Spleen (tissue), 11 donors: ENCODE measurements around the gene TIRAP. TPM values are rescaled to one million over a fixed set of nuclear protein-coding genes. Genes with fewer than 3 reads are reported as not detected.

Experiments
- DNase-seq: peaks from one replicate; pipeline ENCODE4 v3.0.0-alpha.2; 2020
- H3K27ac ChIP-seq, 8 donors: fragments of 200-600 bp; sonication (generic) in 7 of 8; 1 replicate in 4 of 8; 2 replicates in 4 of 8; pipeline versions ENCODE4 v1.5.0 to v1.8.0; 2016 to 2021; ENCODE audit warnings: inconsistent platforms in 4 of 8, mild to moderate bottlenecking in 4 of 8, moderate library complexity in 1 of 8
- H3K27me3 ChIP-seq, 7 donors: fragments of 200-600 bp; sonication (generic) in 6 of 7; replicated peaks in 1 of 7; 1 replicate in 4 of 7; 2 replicates in 3 of 7; pipeline versions ENCODE4 v1.5.0 to v1.8.0; 2016 to 2021; ENCODE audit warnings: inconsistent platforms in 3 of 7, mild to moderate bottlenecking in 1 of 7
- H3K36me3 ChIP-seq, 6 donors: fragments of 200-600 bp; sonication (generic) in 5 of 6; 1 replicate in 4 of 6; 2 replicates in 2 of 6; pipeline versions ENCODE4 v1.5.0 to v1.8.0; 2016 to 2021; ENCODE audit warnings: inconsistent platforms in 2 of 6
- H3K4me1 ChIP-seq, 6 donors: fragments of 200-600 bp; sonication (generic) in 5 of 6; 1 replicate in 3 of 6; 2 replicates in 3 of 6; pipeline versions ENCODE4 v1.5.0 to v1.8.0; 2016 to 2021; ENCODE audit warnings: inconsistent platforms in 3 of 6
- H3K4me3 ChIP-seq, 8 donors: fragments of 200-600 bp; sonication (generic) in 7 of 8; 1 replicate in 4 of 8; 2 replicates in 4 of 8; pipeline versions ENCODE4 v1.5.0 to v1.8.0; 2016 to 2021; ENCODE audit warnings: inconsistent platforms in 4 of 8, mild to moderate bottlenecking in 4 of 8, moderate library complexity in 2 of 8
- H3K9me3 ChIP-seq, 8 donors: fragments of 200-600 bp; sonication (generic) in 7 of 8; 1 replicate in 4 of 8; 2 replicates in 4 of 8; pipeline versions ENCODE4 v1.5.0 to v1.8.0; 2016 to 2021; ENCODE audit warnings: inconsistent platforms in 4 of 8
- POLR2A ChIP-seq, 3 donors: fragments of 450-650 bp; IDR thresholded peaks; one replicate each; pipeline ENCODE4 v1.5.1; 2017; ENCODE audit warnings: antibody characterized with exemption in 3 of 3, mild to moderate bottlenecking in 1 of 3
- POLR2AphosphoS5 ChIP-seq, 3 donors: sonication (generic); formaldehyde crosslinking; IDR thresholded peaks; one replicate each; pipeline ENCODE4 v1.5.1; 2017; ENCODE audit warnings: antibody characterized with exemption in 3 of 3
- WGBS, 5 donors: extraction: QIAGEN DNeasy Blood & Tissue Kit in 3 of 5; methylation state at CpG; one replicate each; pipeline versions ENCODE4 v1.1.5 to v1.1.7; 2013 to 2018; 5-methylcytosine and 5-hydroxymethylcytosine counted together
- intact Hi-C: fragments of 100-400 bp; cut with DNase I; formaldehyde crosslinking; loops from one replicate; pipeline ENCODE4 v1.15.0; 2023; ENCODE audit warnings: low total_unique reads
- polyA plus RNA-seq, 3 donors: library from polyadenylated mRNA; stranded (reverse); fragments of 200-250 nt; gene quantifications; one replicate each; pipeline ENCODE4 v1.2.1, GENCODE V29; 2013
- total RNA-seq, 7 donors: library from RNA; depleted of rRNA in 3 of 7; stranded (reverse); fragments of >200 nt in 3 of 7; fragmentation: NEBNext Ultra II Directional in 4 of 7; extraction: Animal tissue kit (Norgen Biotek cat#: 25700) in 4 of 7; gene quantifications; one replicate each; pipeline versions ENCODE4 v1.1.0 to v1.2.1, GENCODE V29; 2016 to 2021
- TF ChIP-seq, protein P1 (sequence below), 11 experiments: fragments of 200-600 bp in 7 of 11; fragments of 450-650 bp in 4 of 11; sonication (generic) in 4 of 11; IDR thresholded peaks in 8 of 11; conservative IDR thresholded peaks in 3 of 11; 1 replicate in 7 of 11; 2 replicates in 4 of 11; pipeline versions ENCODE4 v1.4.0 to v1.8.0; 2016 to 2021; ENCODE audit warnings: antibody characterized with exemption in 11 of 11, inconsistent platforms in 4 of 11, mild to moderate bottlenecking in 1 of 11
- donor health status: healthy with polysubstance abuse.
- donor health status: DM: no; HTN: no; CAD: no; lungs with moderate emphysema.
- donor health status: DM: no; HTN: no; CAD: no.
- donor health status: Bipolar disorder and iron deficiency.
- donor health status: healthy.
- donor health status: DM: no; HTN: no; CAD: no.
- donor health status: DM: yes; HTN: yes; CAD: no.

The TIRAP gene
- total and polyA plus RNA-seq, 10 donors: 2.6 to 23.5 (median 17.1) TPM

- no peaks in the 10 kb centered on the region for H3K9me3 ChIP-seq
- H3K36me3 ChIP-seq: peaks cover 13 to 62% (median 48%) of the 10 kb centered on the region in 6 donors
- WGBS, 5 donors: 0 to 1% (median 1%) methylated on average over 23 of the region's 23 CpGs
- H3K4me1 ChIP-seq: peaks cover 11 to 44% (median 31%) of the 10 kb centered on the region in 6 donors
- DNase-seq: no peak
- peak overlapping the region; percentile 86 to 97 (median 92) for H3K27ac ChIP-seq
- H3K27me3 ChIP-seq: no peaks in the 10 kb centered on the region
- intact Hi-C loops: loop anchor here (10.0 kb wide), 1 partner anchor 54 kb away; the partner anchor contains the start of genes FAM118B and RPUSD4
- TF ChIP-seq POLR2AphosphoS5 (IDR thresholded peaks at IDR 0.05): no peak
- TF ChIP-seq POLR2A (IDR thresholded peaks at IDR 0.05): no peak
- TF ChIP-seq, protein P1, sequence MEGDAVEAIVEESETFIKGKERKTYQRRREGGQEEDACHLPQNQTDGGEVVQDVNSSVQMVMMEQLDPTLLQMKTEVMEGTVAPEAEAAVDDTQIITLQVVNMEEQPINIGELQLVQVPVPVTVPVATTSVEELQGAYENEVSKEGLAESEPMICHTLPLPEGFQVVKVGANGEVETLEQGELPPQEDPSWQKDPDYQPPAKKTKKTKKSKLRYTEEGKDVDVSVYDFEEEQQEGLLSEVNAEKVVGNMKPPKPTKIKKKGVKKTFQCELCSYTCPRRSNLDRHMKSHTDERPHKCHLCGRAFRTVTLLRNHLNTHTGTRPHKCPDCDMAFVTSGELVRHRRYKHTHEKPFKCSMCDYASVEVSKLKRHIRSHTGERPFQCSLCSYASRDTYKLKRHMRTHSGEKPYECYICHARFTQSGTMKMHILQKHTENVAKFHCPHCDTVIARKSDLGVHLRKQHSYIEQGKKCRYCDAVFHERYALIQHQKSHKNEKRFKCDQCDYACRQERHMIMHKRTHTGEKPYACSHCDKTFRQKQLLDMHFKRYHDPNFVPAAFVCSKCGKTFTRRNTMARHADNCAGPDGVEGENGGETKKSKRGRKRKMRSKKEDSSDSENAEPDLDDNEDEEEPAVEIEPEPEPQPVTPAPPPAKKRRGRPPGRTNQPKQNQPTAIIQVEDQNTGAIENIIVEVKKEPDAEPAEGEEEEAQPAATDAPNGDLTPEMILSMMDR (IDR thresholded peaks at IDR 0.05 in 8 of 11, conservative IDR thresholded peaks at IDR 0.05 in 3 of 11): no peak
- peak overlapping the region; percentile 72 to 88 (median 78) for H3K4me3 ChIP-seq
Measured at GRCh38 chr11:126268361-126268707, 14.6 kb upstream of the TIRAP start.

- 0 to 1% (median 1%) methylated on average over 50 to 64 of the region's 64 CpGs for WGBS, 5 donors
- intact Hi-C loops: loop anchor here (10.0 kb wide), 1 partner anchor 54 kb away; the partner anchor contains the start of genes FAM118B and RPUSD4
- TF ChIP-seq POLR2A (IDR thresholded peaks at IDR 0.05): peak in 2 of 3 donors; percentile 23 to 49
- peak; percentile 95 to 98 (median 95) for TF ChIP-seq POLR2AphosphoS5 (IDR thresholded peaks at IDR 0.05)
- TF ChIP-seq, protein P1 (IDR thresholded peaks at IDR 0.05 in 8 of 11, conservative IDR thresholded peaks at IDR 0.05 in 3 of 11): peak in 2 of 11 experiments; percentile 34 to 36
- peak within 1 kb of the TSS; percentile 73 to 88 (median 78) for H3K4me3 ChIP-seq
- peak; percentile 100 for DNase-seq
- peak within 1 kb of the TSS; percentile 86 to 97 (median 92) for H3K27ac ChIP-seq
- peaks cover 11 to 62% (median 47%) of the 10 kb centered on the region in 6 donors for H3K36me3 ChIP-seq
- no peaks in the 10 kb centered on the region for H3K27me3 ChIP-seq
- peaks cover 11 to 44% (median 31%) of the 10 kb centered on the region in 6 donors for H3K4me1 ChIP-seq
- H3K9me3 ChIP-seq: no peaks in the 10 kb centered on the region
Measured at GRCh38 chr11:126268708-126269579, 13.9 kb upstream of the TIRAP start, which contains the start of the genes FOXRED1 and SRPRA. Gene FOXRED1 (plus strand): TSS chr11:126269154. CDS start chr11:126269207, 53 bp downstream. Gene SRPRA (minus strand): TSS chr11:126268895. CDS start chr11:126268804, 91 bp downstream.

DNA sequence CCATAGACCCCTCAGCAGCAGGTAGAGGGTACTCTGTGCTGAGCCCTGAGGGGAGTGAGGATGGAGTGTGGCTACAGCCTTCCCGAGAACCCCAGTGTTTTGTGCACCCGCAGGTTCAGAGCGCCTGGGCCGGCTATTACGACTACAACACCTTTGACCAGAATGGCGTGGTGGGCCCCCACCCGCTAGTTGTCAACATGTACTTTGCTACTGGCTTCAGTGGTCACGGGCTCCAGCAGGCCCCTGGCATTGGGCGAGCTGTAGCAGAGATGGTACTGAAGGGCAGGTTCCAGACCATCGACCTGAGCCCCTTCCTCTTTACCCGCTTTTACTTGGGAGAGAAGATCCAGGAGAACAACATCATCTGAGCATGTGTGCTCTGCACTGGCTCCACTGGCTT, 5.6 kb upstream of the TIRAP start:
- intact Hi-C loops: no loop called here
- no peak for DNase-seq

More for the DNA sequence above, 5.6 kb upstream of the TIRAP start:
- no peaks in the 10 kb centered on the region for H3K9me3 ChIP-seq
- peaks cover 0 to 62% (median 35%) of the 10 kb centered on the region in 6 donors for H3K36me3 ChIP-seq
- H3K27me3 ChIP-seq: no peaks in the 10 kb centered on the region
- no peak overlapping the region for H3K27ac ChIP-seq
- TF ChIP-seq, protein P1 (IDR thresholded peaks at IDR 0.05 in 8 of 11, conservative IDR thresholded peaks at IDR 0.05 in 3 of 11): no peak
- no peak for TF ChIP-seq POLR2AphosphoS5 (IDR thresholded peaks at IDR 0.05)
- TF ChIP-seq POLR2A (IDR thresholded peaks at IDR 0.05): no peak
- peaks cover 17 to 28% (median 22%) of the 10 kb centered on the region in 6 donors for H3K4me1 ChIP-seq
- WGBS, 5 donors: 94 to 98% (median 97%) methylated on average over 11 of the region's 11 CpGs
- no peak overlapping the region for H3K4me3 ChIP-seq
